ENCODE measurements around the gene PIK3C2G.

PIK3C2G gene

GRCh38 chr12:18320976-18321375, 59.7 kb downstream of the PIK3C2G start:
- no peak for DNase-seq (ENCODE audit: low read depth, low spot score)
- H3K4me3 ChIP-seq (ENCODE audit: low read length), result no peak overlapping the region

GRCh38 chr12:18323159-18323558, 61.8 kb downstream of the PIK3C2G start:
- H3K4me3 ChIP-seq (ENCODE audit: low read length), result no peak overlapping the region
- DNase-seq (ENCODE audit: low read depth, low spot score), result no peak

GRCh38 chr12:18327036-18327435, 65.7 kb downstream of the PIK3C2G start:
- no peak for DNase-seq (ENCODE audit: low read depth, low spot score)
- H3K4me3 ChIP-seq (ENCODE audit: low read length), result no peak overlapping the region

GRCh38 chr12:18332173-18332572, 70.9 kb downstream of the PIK3C2G start:
- no peak for DNase-seq (ENCODE audit: low read depth, low spot score)
- no peak overlapping the region for H3K4me3 ChIP-seq (ENCODE audit: low read length)

- no peak overlapping the region for H3K4me3 ChIP-seq (ENCODE audit: low read length)
- DNase-seq (ENCODE audit: low read depth, low spot score), result no peak
Measured at GRCh38 chr12:18339633-18340032, 78.3 kb downstream of the PIK3C2G start.

GRCh38 chr12:18340186-18340585, 78.9 kb downstream of the PIK3C2G start:
- no peak overlapping the region for H3K4me3 ChIP-seq (ENCODE audit: low read length)
- no peak for DNase-seq (ENCODE audit: low read depth, low spot score)

- no peak overlapping the region for H3K4me3 ChIP-seq (ENCODE audit: low read length)
- no peak for DNase-seq (ENCODE audit: low read depth, low spot score)
Measured at GRCh38 chr12:18340786-18341185, 79.5 kb downstream of the PIK3C2G start.

GRCh38 chr12:18343708-18344107, 82.4 kb downstream of the PIK3C2G start:
- H3K4me3 ChIP-seq (ENCODE audit: low read length), result no peak overlapping the region
- no peak for DNase-seq (ENCODE audit: low read depth, low spot score)

- no peak overlapping the region for H3K4me3 ChIP-seq (ENCODE audit: low read length)
- DNase-seq (ENCODE audit: low read depth, low spot score), result no peak
Measured at GRCh38 chr12:18345021-18345735, 83.9 kb downstream of the PIK3C2G start.

- H3K4me3 ChIP-seq (ENCODE audit: low read length), result no peak overlapping the region
- DNase-seq (ENCODE audit: low read depth, low spot score), result no peak
Measured at GRCh38 chr12:18352312-18352711, 91.0 kb downstream of the PIK3C2G start.

GRCh38 chr12:18355429-18355828, 94.1 kb downstream of the PIK3C2G start:
- DNase-seq (ENCODE audit: low read depth, low spot score), result no peak
- no peak overlapping the region for H3K4me3 ChIP-seq (ENCODE audit: low read length)

- DNase-seq (ENCODE audit: low read depth, low spot score), result no peak
- no peak overlapping the region for H3K4me3 ChIP-seq (ENCODE audit: low read length)
Measured at GRCh38 chr12:18358077-18358476, 96.8 kb downstream of the PIK3C2G start.

- no peak for DNase-seq (ENCODE audit: low read depth, low spot score)
- H3K4me3 ChIP-seq (ENCODE audit: low read length), result no peak overlapping the region
Measured at GRCh38 chr12:18358930-18359329, 97.6 kb downstream of the PIK3C2G start.

GRCh38 chr12:18361433-18361832, 100.1 kb downstream of the PIK3C2G start:
- H3K4me3 ChIP-seq (ENCODE audit: low read length), result no peak overlapping the region
- no peak for DNase-seq (ENCODE audit: low read depth, low spot score)

- no peak overlapping the region for H3K4me3 ChIP-seq (ENCODE audit: low read length)
- no peak for DNase-seq (ENCODE audit: low read depth, low spot score)
Measured at GRCh38 chr12:18363321-18363720, 102.0 kb downstream of the PIK3C2G start.

GRCh38 chr12:18368594-18368993, 107.3 kb downstream of the PIK3C2G start:
- no peak overlapping the region for H3K4me3 ChIP-seq (ENCODE audit: low read length)
- DNase-seq (ENCODE audit: low read depth, low spot score), result no peak

- H3K4me3 ChIP-seq (ENCODE audit: low read length), result no peak overlapping the region
- DNase-seq (ENCODE audit: low read depth, low spot score), result no peak
Measured at GRCh38 chr12:18373181-18373580, 111.9 kb downstream of the PIK3C2G start.

- DNase-seq (ENCODE audit: low read depth, low spot score), result no peak
- H3K4me3 ChIP-seq (ENCODE audit: low read length), result no peak overlapping the region
Measured at GRCh38 chr12:18375131-18375530, 113.8 kb downstream of the PIK3C2G start.

- DNase-seq (ENCODE audit: low read depth, low spot score), result no peak
- no peak overlapping the region for H3K4me3 ChIP-seq (ENCODE audit: low read length)
Measured at GRCh38 chr12:18375583-18375982, 114.3 kb downstream of the PIK3C2G start.

- H3K4me3 ChIP-seq (ENCODE audit: low read length), result no peak overlapping the region
- no peak for DNase-seq (ENCODE audit: low read depth, low spot score)
Measured at GRCh38 chr12:18382236-18382885, 121.0 kb downstream of the PIK3C2G start.

- H3K4me3 ChIP-seq (ENCODE audit: low read length), result no peak overlapping the region
- DNase-seq (ENCODE audit: low read depth, low spot score), result no peak
Measured at GRCh38 chr12:18383203-18383602, 121.9 kb downstream of the PIK3C2G start.

Measured in Jurkat, Clone E6-1 (cell line).